Psoas muscle (tissue), 8 donors: Measurements from ENCODE around the gene CDC42EP2. TPM values are rescaled to one million over a fixed set of nuclear protein-coding genes. Genes with fewer than 3 reads are reported as not detected.

Source experiments
- ATAC-seq, 4 donors: fragments of 200-7000 bp; cut with Tn5 transposase; one replicate each; pipeline ENCODE4 v1.9.1; 2020; ENCODE audit warnings: moderate library complexity in 3 of 4, mild to moderate bottlenecking in 2 of 4
- DNase-seq, 2 donors: peaks; one replicate each; pipeline ENCODE4 v3.0.0-alpha.2; 2020
- H3K27ac ChIP-seq: fragments of 200-600 bp; one replicate; pipeline ENCODE4 v1.8.0; 2022
- H3K27me3 ChIP-seq, 3 donors: fragments of 200-600 bp in 1 of 3; one replicate each; pipeline versions ENCODE4 v1.6.1 to v1.8.0; 2013 to 2022; ENCODE audit warnings: low read length in 2 of 3, mild to moderate bottlenecking in 2 of 3, moderate library complexity in 1 of 3; ENCODE audit not compliant: insufficient read depth in 3 of 3
- H3K36me3 ChIP-seq, 2 donors: fragments of 200-600 bp in 1 of 2; one replicate each; pipeline versions ENCODE4 v1.6.1 to v1.8.0; 2013 to 2022; ENCODE audit warnings: low read depth in 1 of 2, mild to moderate bottlenecking in 1 of 2, moderate library complexity in 1 of 2; ENCODE audit not compliant: insufficient read depth in 1 of 2
- H3K4me1 ChIP-seq: fragments of 200-600 bp; one replicate; pipeline ENCODE4 v1.8.0; 2022
- H3K4me3 ChIP-seq: fragments of 200-600 bp; one replicate; pipeline ENCODE4 v1.8.0; 2022; ENCODE audit warnings: mild to moderate bottlenecking
- H3K9me3 ChIP-seq: fragments of 200-600 bp; one replicate; pipeline ENCODE4 v1.8.0; 2022
- WGBS, 3 donors: extraction: QIAGEN DNeasy Blood & Tissue Kit; methylation state at CpG; one replicate each; pipeline versions ENCODE4 v1.1.6 to v1.1.7; 2013; 5-methylcytosine and 5-hydroxymethylcytosine counted together
- intact Hi-C, 2 donors: fragments of 100-400 bp; cut with DNase I; formaldehyde crosslinking; loops; one replicate each; pipeline versions ENCODE4 v1.11.0 to v1.14.2; 2022
- polyA plus RNA-seq, 3 donors: library from polyadenylated mRNA; stranded (reverse); fragments of 200-250 nt; gene quantifications; one replicate each; pipeline ENCODE4 v1.2.3, GENCODE V29; 2013
- total RNA-seq, 4 donors: library from RNA; stranded (reverse); fragmentation: NEBNext Ultra II Directional in 2 of 4; extraction: Animal tissue kit (Norgen Biotek cat#: 25700) in 2 of 4; gene quantifications; one replicate each; pipeline versions ENCODE4 v1.2.1 to v1.2.4, GENCODE V29; 2021 to 2023
- TF ChIP-seq, protein P1 (sequence below): fragments of 200-600 bp; IDR thresholded peaks from one replicate; pipeline ENCODE4 v1.8.0; 2022; ENCODE audit warnings: antibody characterized with exemption
- donor health status: healthy with polysubstance abuse.
- donor health status: DM: no; HTN: no; CAD: no; lungs with moderate emphysema.
- donor health status: Bipolar disorder and iron deficiency.
- donor health status: healthy.
- donor health status: DM: yes; HTN: yes; CAD: no.
- donor health status: DM: no; HTN: no; CAD: no.
- donor health status: DM: no; HTN: no; CAD: no.
- donor health status: DM: yes; HTN: yes; CAD: no.

CDC42EP2 gene
- total and polyA plus RNA-seq, 7 donors, result 2.7 to 7.3 (median 5.9) TPM

DNA sequence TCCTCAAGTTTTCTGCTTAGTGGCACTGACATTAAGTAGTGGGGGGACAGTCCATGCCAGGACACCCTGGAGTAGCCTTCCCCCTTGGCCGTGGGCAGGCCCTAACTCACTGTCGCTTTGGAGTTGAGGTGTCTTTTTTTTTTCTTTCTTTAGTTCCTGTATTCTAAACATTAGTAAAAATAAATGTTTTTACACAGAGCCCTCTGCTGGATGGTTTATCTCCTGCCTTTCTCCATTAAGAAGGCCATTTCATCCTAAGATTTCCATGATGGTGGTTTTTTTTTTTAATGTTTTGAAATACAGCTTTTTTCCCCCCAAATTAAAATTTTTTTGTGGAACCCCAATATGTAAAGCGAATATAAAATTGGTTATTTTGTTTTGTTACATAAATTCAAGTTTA is 38.1 kb downstream of the CDC42EP2 start:
- TF ChIP-seq, protein P1, sequence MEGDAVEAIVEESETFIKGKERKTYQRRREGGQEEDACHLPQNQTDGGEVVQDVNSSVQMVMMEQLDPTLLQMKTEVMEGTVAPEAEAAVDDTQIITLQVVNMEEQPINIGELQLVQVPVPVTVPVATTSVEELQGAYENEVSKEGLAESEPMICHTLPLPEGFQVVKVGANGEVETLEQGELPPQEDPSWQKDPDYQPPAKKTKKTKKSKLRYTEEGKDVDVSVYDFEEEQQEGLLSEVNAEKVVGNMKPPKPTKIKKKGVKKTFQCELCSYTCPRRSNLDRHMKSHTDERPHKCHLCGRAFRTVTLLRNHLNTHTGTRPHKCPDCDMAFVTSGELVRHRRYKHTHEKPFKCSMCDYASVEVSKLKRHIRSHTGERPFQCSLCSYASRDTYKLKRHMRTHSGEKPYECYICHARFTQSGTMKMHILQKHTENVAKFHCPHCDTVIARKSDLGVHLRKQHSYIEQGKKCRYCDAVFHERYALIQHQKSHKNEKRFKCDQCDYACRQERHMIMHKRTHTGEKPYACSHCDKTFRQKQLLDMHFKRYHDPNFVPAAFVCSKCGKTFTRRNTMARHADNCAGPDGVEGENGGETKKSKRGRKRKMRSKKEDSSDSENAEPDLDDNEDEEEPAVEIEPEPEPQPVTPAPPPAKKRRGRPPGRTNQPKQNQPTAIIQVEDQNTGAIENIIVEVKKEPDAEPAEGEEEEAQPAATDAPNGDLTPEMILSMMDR, result no peak
- H3K4me1 ChIP-seq, result peaks cover 31% of the 10 kb centered on the region
- ATAC-seq (no peak), DNase-seq (no peak)
- intact Hi-C loops, result no loop called here
- no peaks in the 10 kb centered on the region for H3K9me3 ChIP-seq
- no peak overlapping the region for H3K27ac ChIP-seq
- 80 to 90% (median 81%) methylated on average over 3 of the region's 3 CpGs for WGBS, 3 donors
- H3K27me3 ChIP-seq, result no peaks in the 10 kb centered on the region
- no peak overlapping the region for H3K4me3 ChIP-seq
- peaks cover 4 to 55% of the 10 kb centered on the region in 2 donors for H3K36me3 ChIP-seq

DNA sequence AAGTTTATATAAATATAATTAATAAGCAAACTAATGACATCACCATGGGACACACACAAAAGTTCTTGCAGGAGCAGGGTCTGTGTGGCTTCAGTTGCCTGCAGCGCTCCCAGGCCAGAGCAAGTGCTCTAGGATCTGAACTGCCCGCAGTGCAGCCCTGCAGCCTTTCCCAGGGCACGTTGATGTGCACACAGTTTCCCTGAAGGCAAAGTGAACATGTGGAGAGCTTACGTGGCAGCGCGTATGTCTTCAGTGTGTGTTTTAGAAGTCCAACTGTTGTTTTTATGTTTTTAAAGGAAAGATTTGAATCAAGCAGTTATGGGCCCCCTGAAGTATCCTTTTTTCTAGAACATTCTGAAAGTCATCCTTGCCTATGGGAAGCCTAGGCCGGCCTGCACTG is 38.7 kb downstream of the CDC42EP2 start:
- TF ChIP-seq, protein P1, result no peak
- peaks cover 31% of the 10 kb centered on the region for H3K4me1 ChIP-seq
- no peaks in the 10 kb centered on the region for H3K27me3 ChIP-seq
- intact Hi-C loops, result no loop called here
- 80 to 83% (median 82%) methylated on average over 7 of the region's 7 CpGs for WGBS, 3 donors
- no peak overlapping the region for H3K27ac ChIP-seq
- ATAC-seq (no peak), DNase-seq (no peak)
- H3K4me3 ChIP-seq, result peak overlapping the region; percentile 77
- no peaks in the 10 kb centered on the region for H3K9me3 ChIP-seq
- H3K36me3 ChIP-seq, result peaks cover 4 to 49% of the 10 kb centered on the region in 2 donors

DNA sequence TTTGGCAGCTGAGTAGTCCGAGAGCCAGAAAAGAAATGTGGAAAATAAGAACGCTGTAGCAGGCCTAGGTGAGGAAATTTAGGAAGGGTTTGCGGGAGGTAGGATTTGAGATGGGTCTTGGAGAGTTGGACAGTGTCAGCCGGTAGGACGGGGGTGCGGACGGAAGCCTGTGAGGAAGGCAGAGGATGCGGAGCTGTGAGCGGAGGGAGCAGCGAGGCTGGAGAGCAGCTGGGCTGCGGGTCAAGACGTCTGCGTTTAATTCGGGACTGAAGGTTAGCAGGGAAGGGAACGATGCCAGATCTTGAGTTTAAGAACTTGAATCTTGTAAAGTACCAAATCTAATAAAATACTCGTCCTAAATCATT is 39.2 kb downstream of the CDC42EP2 start:
- DNase-seq (no peak), ATAC-seq (peak in 1 of 4 donors; percentile 30)
- H3K4me3 ChIP-seq, result peak overlapping the region; percentile 77
- H3K4me1 ChIP-seq, result peaks cover 31% of the 10 kb centered on the region
- no peaks in the 10 kb centered on the region for H3K9me3 ChIP-seq
- H3K36me3 ChIP-seq, result peaks cover 4 to 44% of the 10 kb centered on the region in 2 donors
- H3K27ac ChIP-seq, result peak overlapping the region; percentile 62
- 8 to 14% (median 9%) methylated on average over 16 of the region's 16 CpGs for WGBS, 3 donors
- intact Hi-C loops, result no loop called here
- TF ChIP-seq, protein P1, result no peak
- H3K27me3 ChIP-seq, result no peaks in the 10 kb centered on the region

DNA sequence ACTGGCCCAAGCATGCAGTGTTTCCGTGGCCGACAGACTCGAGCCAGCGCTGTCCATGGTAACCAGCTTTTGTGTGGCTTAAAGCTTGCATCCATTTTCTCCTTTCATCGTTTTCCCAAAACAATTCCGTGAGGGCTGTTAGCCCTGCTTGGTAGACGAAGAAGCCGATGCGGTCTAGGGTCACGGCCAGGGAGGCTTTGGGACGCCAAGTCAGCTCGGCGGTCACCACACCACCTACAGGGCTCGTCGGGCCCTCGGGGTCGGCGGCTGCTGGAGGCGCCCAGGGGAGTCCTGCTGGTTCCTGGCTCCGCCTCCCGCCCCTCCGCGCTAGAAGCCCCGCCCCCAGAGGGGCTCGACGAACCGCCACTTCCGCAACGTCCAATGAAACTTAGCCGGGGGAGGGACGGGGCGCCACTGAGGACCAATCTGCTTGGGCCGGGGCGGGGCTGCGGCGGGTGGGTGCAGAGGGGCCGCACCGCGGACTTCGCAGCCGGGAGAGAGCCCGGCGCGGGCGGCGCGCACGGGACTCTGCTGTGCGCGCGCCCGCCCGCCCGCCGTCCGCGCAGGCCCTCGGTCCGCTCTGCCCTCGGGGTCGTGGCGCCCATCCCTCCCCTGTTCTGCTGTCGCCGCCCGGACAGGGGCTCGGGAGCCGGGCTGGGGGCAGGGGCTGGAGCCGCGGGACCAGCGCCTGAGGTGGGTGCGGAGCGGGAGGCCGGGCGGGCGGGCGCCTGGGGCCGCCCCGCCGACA is 39.8 kb downstream of the CDC42EP2 start, which contains the start of gene TIGD3:
Gene TIGD3 (plus strand): TSS at position 487 of the 748 bp plus-strand sequence. CDS start 1,058 bp downstream, outside the sequence.
- ATAC-seq (peak; percentile 85 to 89 (median 88)), DNase-seq (peak; percentile 98)

More for the DNA sequence above, 39.8 kb downstream of the CDC42EP2 start, which contains the start of gene TIGD3:
- 0 to 1% (median 1%) methylated on average over 55 to 79 of the region's 79 CpGs for WGBS, 3 donors
- peak within 1 kb of the TSS; percentile 62 for H3K27ac ChIP-seq
- TF ChIP-seq, protein P1, result no peak
- peak within 1 kb of the TSS; percentile 77 for H3K4me3 ChIP-seq
- peaks cover 4 to 39% of the 10 kb centered on the region in 2 donors for H3K36me3 ChIP-seq
- H3K4me1 ChIP-seq, result peaks cover 31% of the 10 kb centered on the region
- no peaks in the 10 kb centered on the region for H3K9me3 ChIP-seq
- intact Hi-C loops, result loop anchor here in 1 of 2 donors (5.0 kb wide), 1 partner anchor 168 kb away; no protein-coding TSS in a partner anchor
- no peaks in the 10 kb centered on the region for H3K27me3 ChIP-seq
